C4-2B (cell line): Measurements from ENCODE around the gene CTAGE6.
"Not testable (repeated sequence)": the region's sequence is repeated elsewhere in the genome, so short reads cannot be mapped to it uniquely, and the experiment has no call there.

Experiments
- ZFX ChIP-seq: fragments of 450-650 bp; IDR thresholded peaks from 2 replicates; pipeline ENCODE4 v1.6.1; 2017
- TF ChIP-seq, protein P1 (sequence below): fragments of 450-650 bp; conservative IDR thresholded peaks from 2 replicates; pipeline ENCODE4 v1.5.1; 2017; ENCODE audit warnings: mild to moderate bottlenecking

GRCh38 chr7:143779591-143779990, 22.1 kb upstream of the CTAGE6 start:
- TF ChIP-seq, protein P1, sequence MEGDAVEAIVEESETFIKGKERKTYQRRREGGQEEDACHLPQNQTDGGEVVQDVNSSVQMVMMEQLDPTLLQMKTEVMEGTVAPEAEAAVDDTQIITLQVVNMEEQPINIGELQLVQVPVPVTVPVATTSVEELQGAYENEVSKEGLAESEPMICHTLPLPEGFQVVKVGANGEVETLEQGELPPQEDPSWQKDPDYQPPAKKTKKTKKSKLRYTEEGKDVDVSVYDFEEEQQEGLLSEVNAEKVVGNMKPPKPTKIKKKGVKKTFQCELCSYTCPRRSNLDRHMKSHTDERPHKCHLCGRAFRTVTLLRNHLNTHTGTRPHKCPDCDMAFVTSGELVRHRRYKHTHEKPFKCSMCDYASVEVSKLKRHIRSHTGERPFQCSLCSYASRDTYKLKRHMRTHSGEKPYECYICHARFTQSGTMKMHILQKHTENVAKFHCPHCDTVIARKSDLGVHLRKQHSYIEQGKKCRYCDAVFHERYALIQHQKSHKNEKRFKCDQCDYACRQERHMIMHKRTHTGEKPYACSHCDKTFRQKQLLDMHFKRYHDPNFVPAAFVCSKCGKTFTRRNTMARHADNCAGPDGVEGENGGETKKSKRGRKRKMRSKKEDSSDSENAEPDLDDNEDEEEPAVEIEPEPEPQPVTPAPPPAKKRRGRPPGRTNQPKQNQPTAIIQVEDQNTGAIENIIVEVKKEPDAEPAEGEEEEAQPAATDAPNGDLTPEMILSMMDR, result not testable (repeated sequence)
- TF ChIP-seq ZFX, result not testable (repeated sequence)
